ENCODE measurements around the gene AUNIP.

DNA sequence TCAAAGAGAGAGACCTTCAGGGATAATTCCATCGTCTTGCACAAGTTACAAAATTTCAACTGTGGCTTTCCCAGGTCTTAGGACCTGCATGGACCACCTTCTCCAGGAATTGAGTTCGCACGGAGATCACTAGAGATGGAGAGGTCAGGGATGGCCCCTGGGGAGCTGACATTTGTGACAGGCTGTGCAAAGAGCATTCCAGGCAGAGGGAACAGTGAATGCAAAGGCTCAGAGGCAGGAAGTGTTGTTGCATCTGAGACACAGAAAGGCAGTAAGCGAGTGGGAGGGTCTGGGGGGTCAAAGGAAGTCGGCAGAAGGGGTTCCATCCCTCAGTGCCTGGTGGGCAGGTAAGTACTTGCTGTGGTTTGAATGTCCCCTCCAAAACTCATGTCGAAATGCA lies 68.8 kb downstream of the AUNIP start:
- TF ChIP-seq CTCF (IDR thresholded peaks at IDR 0.05): no peak
- no peak for TF ChIP-seq POLR2A (IDR thresholded peaks at IDR 0.05)

Data from upper lobe of left lung (tissue), 4 donors.